Neural crest cell (in vitro differentiated cells): ENCODE data around the gene ANKZF1. TPM values are rescaled to one million over a fixed set of nuclear protein-coding genes. Genes with fewer than 3 reads are reported as not detected.

ENCODE experiments used
- DNase-seq: peaks from one replicate; pipeline ENCODE4 v3.0.0; 2021; ENCODE audit warnings: low read depth, mixed read lengths, low spot score
- H3K27ac Mint-ChIP-seq: one replicate; pipeline ENCODE4 v1.8.0; 2021; ENCODE audit warnings: mild to moderate bottlenecking, mixed read lengths; ENCODE audit not compliant: unreplicated experiment
- H3K27me3 Mint-ChIP-seq: 2 replicates; pipeline ENCODE4 v1.8.0; 2021; ENCODE audit warnings: low read depth, mild to moderate bottlenecking, mixed read lengths
- H3K36me3 Mint-ChIP-seq: 2 replicates; pipeline ENCODE4 v1.8.0; 2021; ENCODE audit warnings: low read depth, mild to moderate bottlenecking, mixed read lengths
- H3K4me1 Mint-ChIP-seq: 2 replicates; pipeline ENCODE4 v1.8.0; 2021; ENCODE audit warnings: mixed read lengths
- H3K4me3 Mint-ChIP-seq: one replicate; pipeline ENCODE4 v1.8.0; 2021; ENCODE audit warnings: mild to moderate bottlenecking, mixed read lengths
- H3K9me3 Mint-ChIP-seq: 2 replicates; pipeline ENCODE4 v1.8.0; 2021; ENCODE audit warnings: mixed read lengths
- total RNA-seq: library from RNA; stranded (reverse); gene quantifications from 2 replicates; pipeline ENCODE4 v1.2.1, GENCODE V29; 2021
- TF ChIP-seq, protein P1 (sequence below): fragments of 200-600 bp; sonication (generic); conservative IDR thresholded peaks from 2 replicates; pipeline ENCODE4 v1.5.0; 2021; ENCODE audit warnings: antibody characterized with exemption, mild to moderate bottlenecking

ANKZF1 gene
- total RNA-seq, 1 donor from 2014 or later, result 36.4 TPM

- TF ChIP-seq, protein P1, sequence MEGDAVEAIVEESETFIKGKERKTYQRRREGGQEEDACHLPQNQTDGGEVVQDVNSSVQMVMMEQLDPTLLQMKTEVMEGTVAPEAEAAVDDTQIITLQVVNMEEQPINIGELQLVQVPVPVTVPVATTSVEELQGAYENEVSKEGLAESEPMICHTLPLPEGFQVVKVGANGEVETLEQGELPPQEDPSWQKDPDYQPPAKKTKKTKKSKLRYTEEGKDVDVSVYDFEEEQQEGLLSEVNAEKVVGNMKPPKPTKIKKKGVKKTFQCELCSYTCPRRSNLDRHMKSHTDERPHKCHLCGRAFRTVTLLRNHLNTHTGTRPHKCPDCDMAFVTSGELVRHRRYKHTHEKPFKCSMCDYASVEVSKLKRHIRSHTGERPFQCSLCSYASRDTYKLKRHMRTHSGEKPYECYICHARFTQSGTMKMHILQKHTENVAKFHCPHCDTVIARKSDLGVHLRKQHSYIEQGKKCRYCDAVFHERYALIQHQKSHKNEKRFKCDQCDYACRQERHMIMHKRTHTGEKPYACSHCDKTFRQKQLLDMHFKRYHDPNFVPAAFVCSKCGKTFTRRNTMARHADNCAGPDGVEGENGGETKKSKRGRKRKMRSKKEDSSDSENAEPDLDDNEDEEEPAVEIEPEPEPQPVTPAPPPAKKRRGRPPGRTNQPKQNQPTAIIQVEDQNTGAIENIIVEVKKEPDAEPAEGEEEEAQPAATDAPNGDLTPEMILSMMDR, result no peak
- H3K9me3 Mint-ChIP-seq, result no peaks in the 10 kb centered on the region
- H3K27me3 Mint-ChIP-seq, result no peaks in the 10 kb centered on the region
- no peak for DNase-seq
- H3K4me1 Mint-ChIP-seq, result peaks cover 19% of the 10 kb centered on the region
- no peak overlapping the region for H3K27ac Mint-ChIP-seq
- peak overlapping the region; percentile 83 for H3K4me3 Mint-ChIP-seq
- peaks cover 5% of the 10 kb centered on the region for H3K36me3 Mint-ChIP-seq
Observed at GRCh38 chr2:219219784-219220532, 9.6 kb upstream of the ANKZF1 start.

- H3K27me3 Mint-ChIP-seq, result no peaks in the 10 kb centered on the region
- DNase-seq, result no peak
- TF ChIP-seq, protein P1, result no peak
- peak overlapping the region; percentile 55 for H3K4me3 Mint-ChIP-seq
- no peak overlapping the region for H3K27ac Mint-ChIP-seq
- peaks cover 5% of the 10 kb centered on the region for H3K36me3 Mint-ChIP-seq
- H3K9me3 Mint-ChIP-seq, result no peaks in the 10 kb centered on the region
- H3K4me1 Mint-ChIP-seq, result peaks cover 19% of the 10 kb centered on the region
Observed at GRCh38 chr2:219220652-219221402, 8.8 kb upstream of the ANKZF1 start.

DNA sequence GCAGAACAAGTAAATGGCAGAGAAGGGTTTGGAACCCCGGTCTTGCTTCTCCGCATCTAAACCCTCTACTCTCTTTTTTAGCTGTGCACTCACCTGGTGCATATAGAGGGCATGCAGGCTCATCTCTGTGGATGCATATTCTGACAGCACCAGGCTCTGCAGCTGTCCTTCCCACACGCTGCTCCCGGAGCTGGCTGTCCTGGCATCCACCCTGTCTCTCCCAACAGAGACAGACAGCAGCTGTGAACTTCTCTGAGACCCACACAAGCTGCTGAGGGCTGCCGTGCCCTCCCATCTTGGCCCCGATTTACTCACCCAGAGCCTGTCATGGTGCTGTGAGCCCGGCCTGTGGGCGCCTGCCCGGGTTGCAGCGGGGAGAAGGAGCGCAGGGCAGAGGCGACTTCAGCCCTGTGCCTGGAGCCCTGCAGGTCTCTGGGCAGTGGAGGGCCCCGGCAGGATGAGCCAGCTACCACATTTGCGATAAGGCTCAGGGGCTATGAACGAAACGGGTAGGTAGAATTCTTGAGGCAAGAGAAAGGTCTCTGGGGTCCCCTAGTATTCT, 7.6 kb upstream of the ANKZF1 start:
- Mint-ChIP-seq H3K9me3 (no peaks in the 10 kb centered on the region), H3K27ac (no peak overlapping the region)

GRCh38 chr2:219223831-219224610, 5.6 kb upstream of the ANKZF1 start:
- H3K27me3 Mint-ChIP-seq, result no peaks in the 10 kb centered on the region
- peak overlapping the region; percentile 45 for H3K4me3 Mint-ChIP-seq
- TF ChIP-seq, protein P1, result no peak
- no peaks in the 10 kb centered on the region for H3K9me3 Mint-ChIP-seq
- H3K36me3 Mint-ChIP-seq, result peaks cover 2% of the 10 kb centered on the region
- H3K4me1 Mint-ChIP-seq, result peaks cover 11% of the 10 kb centered on the region
- no peak for DNase-seq
- no peak overlapping the region for H3K27ac Mint-ChIP-seq

More for the DNA sequence above, 7.6 kb upstream of the ANKZF1 start:
- H3K36me3 Mint-ChIP-seq, result peaks cover 2% of the 10 kb centered on the region
- H3K4me3 Mint-ChIP-seq, result no peak overlapping the region
- TF ChIP-seq, protein P1, result no peak
- no peaks in the 10 kb centered on the region for H3K27me3 Mint-ChIP-seq
- H3K4me1 Mint-ChIP-seq, result peaks cover 14% of the 10 kb centered on the region
- no peak for DNase-seq

GRCh38 chr2:219225350-219225749, 4.3 kb upstream of the ANKZF1 start:
- DNase-seq, result no peak
- Mint-ChIP-seq H3K27me3 (no peaks in the 10 kb centered on the region), H3K9me3 (no peaks in the 10 kb centered on the region), H3K4me1 (peaks cover 18% of the 10 kb centered on the region), H3K36me3 (peaks cover 2% of the 10 kb centered on the region), H3K4me3 (peak overlapping the region; percentile 59), H3K27ac (no peak overlapping the region)
- TF ChIP-seq, protein P1, result no peak
